T-helper 17 cell (primary cell): ENCODE results near the gene PCNT. TPM values are rescaled to one million over a fixed set of nuclear protein-coding genes. Genes with fewer than 3 reads are reported as not detected.

Source experiments
- ATAC-seq: fragments of 150-1000 bp; cut with Tn5 transposase; 2 replicates; pipeline ENCODE4 v1.10.0; 2021; ENCODE audit warnings: mild to moderate bottlenecking, moderate library complexity
- DNase-seq, 3 donors: peaks; one replicate each; pipeline versions ENCODE4 v3.0.0 to v3.0.0-alpha.2; 2020 to 2021
- H3K9me3 ChIP-seq: one replicate; pipeline ENCODE4 v1.7.0; 2013; ENCODE audit warnings: low read length, mild to moderate bottlenecking; ENCODE audit not compliant: control insufficient read depth, poor library complexity, severe bottlenecking
- H3K27ac Mint-ChIP-seq: one replicate; pipeline ENCODE4 v1.8.0; 2022; ENCODE audit warnings: mild to moderate bottlenecking, moderate library complexity, mixed read lengths
- H3K27me3 Mint-ChIP-seq: one replicate; pipeline ENCODE4 v1.8.0; 2022; ENCODE audit warnings: mixed read lengths
- H3K36me3 Mint-ChIP-seq: one replicate; pipeline ENCODE4 v1.8.0; 2022; ENCODE audit warnings: low read depth, mixed read lengths
- H3K4me1 Mint-ChIP-seq: one replicate; pipeline ENCODE4 v1.8.0; 2022; ENCODE audit warnings: mild to moderate bottlenecking, mixed read lengths
- H3K4me3 Mint-ChIP-seq: one replicate; pipeline ENCODE4 v1.8.0; 2022; ENCODE audit warnings: mild to moderate bottlenecking, moderate library complexity, mixed read lengths
- total RNA-seq, 4 donors: library from RNA in 2 of 4; stranded (reverse) in 2 of 4; gene quantifications; one replicate each; pipeline ENCODE4 v1.2.3 and lab custom pipeline; 2022 to 2026

Gene PCNT
- total RNA-seq, 2 donors from 2014 or later: 53.5 to 59.5 TPM

DNA sequence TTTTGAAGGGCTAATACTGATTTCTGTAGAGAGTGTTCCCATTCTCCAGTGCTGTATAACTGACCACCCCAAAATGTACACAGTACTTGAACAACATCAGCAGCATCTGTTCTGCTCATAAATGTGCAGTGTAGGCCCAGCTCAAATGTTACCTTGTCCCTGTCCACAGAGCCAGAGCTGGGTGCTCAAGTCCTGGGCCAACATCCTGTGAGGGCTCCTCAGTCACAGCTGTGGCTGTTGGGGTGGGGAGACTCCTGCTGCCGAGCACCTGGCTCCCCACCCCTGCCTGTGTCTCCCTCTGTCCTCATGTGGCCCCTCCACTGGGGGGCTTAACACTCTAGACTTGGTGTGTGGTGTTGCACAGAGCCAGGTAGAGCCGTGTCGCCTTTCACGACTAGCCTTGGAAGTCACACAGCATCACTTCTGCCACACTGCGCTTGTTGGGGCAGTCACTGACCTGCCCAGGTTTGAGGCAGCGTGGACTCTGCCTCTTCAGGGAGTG is 165.3 kb downstream of the PCNT start:
- Mint-ChIP-seq H3K36me3 (peaks cover 8% of the 10 kb centered on the region), H3K27me3 (no peaks in the 10 kb centered on the region), H3K4me3 (no peak overlapping the region), H3K4me1 (peaks cover 4% of the 10 kb centered on the region), H3K27ac (no peak overlapping the region)
- DNase-seq (no peak), ATAC-seq (no peak)
- H3K9me3 ChIP-seq: no peaks in the 10 kb centered on the region

DNA sequence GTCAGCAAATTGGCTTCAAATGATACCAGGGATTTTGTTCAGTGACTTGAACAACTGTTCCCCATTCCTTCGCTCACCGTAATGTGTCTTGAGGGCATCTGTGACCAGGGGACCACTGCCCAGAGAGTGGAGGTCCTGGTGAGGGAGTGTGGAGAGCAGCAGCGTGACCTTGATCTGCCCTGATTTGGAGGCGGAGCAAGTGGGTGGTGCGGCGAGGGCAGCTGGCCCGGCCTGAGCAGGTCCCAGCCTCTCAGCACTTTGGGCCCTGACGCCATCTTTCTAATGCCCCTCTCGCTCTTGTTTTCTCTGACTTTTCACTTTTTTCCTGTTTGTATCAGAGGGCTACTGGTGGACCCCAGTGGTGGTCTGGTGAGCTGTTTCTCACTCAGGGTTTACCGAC is 165.8 kb downstream of the PCNT start:
- Mint-ChIP-seq H3K27ac (no peak overlapping the region), H3K27me3 (no peaks in the 10 kb centered on the region), H3K36me3 (peaks cover 8% of the 10 kb centered on the region), H3K4me1 (peaks cover 2% of the 10 kb centered on the region), H3K4me3 (no peak overlapping the region)
- no peaks in the 10 kb centered on the region for H3K9me3 ChIP-seq
- no peak for ATAC-seq
- no peak for DNase-seq

DNA sequence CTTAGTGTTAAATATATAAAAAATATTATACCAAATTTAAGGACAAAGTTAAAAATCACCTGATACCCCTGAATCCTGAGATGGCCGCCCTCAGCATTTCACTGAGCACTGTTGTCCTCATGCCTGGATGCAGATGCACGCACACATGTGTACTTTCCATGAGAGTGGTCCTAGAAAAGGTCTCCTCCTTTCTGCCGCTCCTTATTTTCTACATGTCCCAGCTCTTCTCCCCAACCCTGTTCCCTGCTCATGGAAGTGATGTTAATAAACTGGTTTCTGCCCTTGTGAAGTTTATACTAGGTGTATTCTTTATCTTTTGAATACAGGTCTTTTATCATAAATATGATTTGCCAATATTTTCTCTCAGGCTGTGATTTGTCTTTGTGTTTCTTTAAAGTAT is 167.6 kb downstream of the PCNT start:
- no peaks in the 10 kb centered on the region for H3K27me3 Mint-ChIP-seq
- peaks cover 4% of the 10 kb centered on the region for H3K4me1 Mint-ChIP-seq
- no peak for DNase-seq
- ATAC-seq: no peak
- H3K36me3 Mint-ChIP-seq: peaks cover 11% of the 10 kb centered on the region
- no peaks in the 10 kb centered on the region for H3K9me3 ChIP-seq
- no peak overlapping the region for H3K27ac Mint-ChIP-seq
- H3K4me3 Mint-ChIP-seq: no peak overlapping the region

GRCh38 chr21:46492851-46493250 is 168.9 kb downstream of the PCNT start:
- Mint-ChIP-seq H3K27ac (no peak overlapping the region), H3K4me1 (peaks cover 4% of the 10 kb centered on the region), H3K36me3 (peaks cover 9% of the 10 kb centered on the region), H3K27me3 (no peaks in the 10 kb centered on the region), H3K4me3 (no peak overlapping the region)
- H3K9me3 ChIP-seq: no peaks in the 10 kb centered on the region
- DNase-seq (no peak), ATAC-seq (no peak)

- Mint-ChIP-seq H3K4me1 (peaks cover 8% of the 10 kb centered on the region), H3K4me3 (no peak overlapping the region), H3K27me3 (no peaks in the 10 kb centered on the region), H3K36me3 (peaks cover 9% of the 10 kb centered on the region), H3K27ac (peak overlapping the region; percentile 60)
- ATAC-seq (no peak), DNase-seq (no peak)
- H3K9me3 ChIP-seq: no peaks in the 10 kb centered on the region
Measured at GRCh38 chr21:46493828-46494227, 169.9 kb downstream of the PCNT start.

Other genes starting within 250 kb of the PCNT start
- 10 to 100 TPM; 15.1 to 19.8 TPM for gene COL6A2, start 226.0 kb upstream of the PCNT start, total RNA-seq
- gene FTCD, start 168.6 kb upstream of the PCNT start, total RNA-seq: 1 to 10 TPM in 1 of 2 donors, not detected in 1; 1.1 TPM
- gene SPATC1L, start 139.7 kb upstream of the PCNT start, total RNA-seq: 1 to 10 TPM; 2.6 to 3.1 TPM
- 10 to 100 TPM; 31.1 to 36.8 TPM for gene LSS, start 95.4 kb upstream of the PCNT start, total RNA-seq
- gene MCM3AP, start 38.5 kb upstream of the PCNT start, total RNA-seq: 100 to 1,000 TPM; 114 to 120 TPM
- gene YBEY, start 37.8 kb upstream of the PCNT start, total RNA-seq: 10 to 100 TPM in 1 of 2 donors, 1 to 10 TPM in 1; 5.2 to 11.2 TPM
- gene C21orf58, start 286 bp upstream of the PCNT start, total RNA-seq: 1 to 10 TPM; 3.2 to 5.9 TPM
- 10 to 100 TPM; 74.2 to 85.8 TPM for gene DIP2A, start 134.7 kb downstream of the PCNT start, total RNA-seq